GM21367 (cell line): ENCODE measurements around the gene ZNF19.

Experiments
- ATAC-seq: cut with Tn5 transposase; IDR thresholded peaks from one replicate; pipeline ENCODE4 v1.9.1; 2021; ENCODE audit not compliant: unreplicated experiment

ZNF19 gene

DNA sequence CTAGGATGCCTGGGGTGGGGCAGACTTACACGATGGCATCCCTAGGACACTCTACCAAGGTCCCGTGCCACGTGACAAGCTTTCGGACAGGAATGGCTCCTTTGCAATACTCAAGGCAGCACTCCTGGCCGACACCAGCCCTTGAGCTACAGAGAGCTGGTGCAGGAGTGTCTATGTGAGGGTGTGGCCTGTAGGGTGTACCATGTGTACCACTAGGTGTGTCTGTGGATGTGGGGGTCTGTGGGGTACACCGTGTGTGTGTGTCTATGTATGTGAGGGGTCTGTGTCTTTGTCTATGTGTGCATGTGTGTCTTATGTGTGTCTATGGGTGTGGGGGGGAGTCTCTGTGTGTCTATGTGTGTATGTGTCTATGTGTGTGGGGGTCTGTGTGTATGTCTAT lies 45.4 kb downstream of the ZNF19 start:
- no peak for ATAC-seq

DNA sequence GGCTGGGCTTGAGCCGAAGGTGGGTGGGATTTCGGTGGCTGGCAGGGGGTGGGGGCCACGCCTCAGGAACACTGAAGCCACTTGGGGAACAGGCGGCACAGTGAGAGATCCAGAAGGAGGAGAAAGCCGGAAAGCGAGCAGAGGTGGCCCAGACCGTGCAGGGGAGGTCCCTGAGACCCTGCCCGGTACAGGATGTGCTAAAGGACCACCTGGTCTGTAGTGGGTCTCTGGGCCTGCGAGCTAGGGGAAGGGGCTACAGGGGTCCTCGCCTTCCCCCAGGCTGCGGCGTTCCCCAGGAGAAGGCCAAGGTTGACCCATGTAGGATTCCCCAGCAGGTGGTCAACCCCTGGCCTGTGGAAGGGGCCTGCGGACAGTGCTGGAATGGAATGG lies 47.1 kb downstream of the ZNF19 start, which contains the start of gene TLE7:
TSS of gene TLE7 (minus strand) at position 4 of the 390 bp plus-strand sequence. CDS start 8,730 bp downstream, outside the sequence.
- no peak for ATAC-seq

DNA sequence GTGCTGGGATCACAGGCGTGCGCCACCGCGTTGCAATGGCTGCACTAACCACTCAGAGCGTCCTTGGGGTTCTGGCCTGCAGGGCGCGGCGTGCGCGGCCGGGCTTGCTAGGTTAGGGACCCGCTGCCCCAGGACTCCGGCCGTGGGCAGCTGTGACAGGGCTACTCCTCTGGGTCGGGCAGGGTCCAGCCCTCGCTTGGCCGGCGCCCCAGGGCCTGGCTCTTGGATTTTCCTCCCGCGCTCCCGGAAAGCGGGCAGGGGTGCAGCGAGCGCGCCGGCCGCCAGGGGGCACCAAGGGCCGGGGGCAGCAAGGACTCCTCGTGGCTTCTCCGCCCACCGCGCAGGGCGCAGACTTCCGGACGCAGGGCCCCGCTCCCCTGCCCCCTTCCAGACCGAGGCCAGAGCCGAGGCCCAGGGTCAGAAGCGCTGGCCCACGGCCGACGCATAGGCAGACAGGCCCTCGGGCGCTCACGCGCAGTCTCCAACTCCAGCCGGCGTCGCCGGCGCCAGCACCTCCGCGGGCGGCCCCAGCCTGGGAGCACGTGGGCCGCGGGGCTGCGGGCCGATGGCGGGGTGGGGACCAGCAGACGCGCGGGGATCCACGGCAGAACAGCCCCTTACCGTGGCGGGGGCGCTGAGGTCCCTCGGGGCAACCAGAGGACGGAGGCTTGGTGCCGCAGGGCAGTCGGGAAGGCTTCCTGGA lies 47.6 kb downstream of the ZNF19 start:
- ATAC-seq: no peak

DNA sequence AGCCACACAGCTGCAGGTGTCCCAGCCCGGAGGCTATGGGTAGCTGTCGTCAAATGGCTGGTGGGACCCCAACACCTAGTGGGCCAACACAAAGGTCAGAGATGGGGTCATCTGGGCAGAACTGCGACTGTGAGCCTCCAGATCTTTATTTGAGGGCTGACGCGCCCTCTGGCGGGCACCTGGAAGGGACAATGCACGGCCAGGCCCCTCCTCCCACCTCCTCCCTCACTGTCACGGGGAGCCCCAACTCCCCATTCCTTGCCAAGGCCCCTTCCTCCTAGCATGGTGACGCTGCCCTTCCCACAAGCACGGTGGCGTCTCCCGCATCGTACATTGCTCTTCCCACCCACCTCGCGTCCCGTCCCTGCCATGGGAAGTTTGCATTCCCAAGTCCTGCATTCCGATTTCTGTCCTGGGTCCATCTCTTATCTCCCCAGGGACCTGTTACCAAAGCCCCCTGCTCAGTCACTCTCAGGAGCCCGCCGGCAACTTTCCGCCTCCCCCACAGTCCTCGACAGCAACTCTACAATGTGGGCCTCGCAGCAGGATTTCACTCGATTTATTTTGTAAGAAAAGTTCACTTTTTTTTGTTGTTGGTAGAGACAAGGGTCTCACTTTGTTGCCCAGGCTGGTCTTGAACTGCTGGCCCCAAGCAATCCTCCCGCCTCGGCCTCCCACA lies 48.3 kb downstream of the ZNF19 start:
- ATAC-seq: no peak

DNA sequence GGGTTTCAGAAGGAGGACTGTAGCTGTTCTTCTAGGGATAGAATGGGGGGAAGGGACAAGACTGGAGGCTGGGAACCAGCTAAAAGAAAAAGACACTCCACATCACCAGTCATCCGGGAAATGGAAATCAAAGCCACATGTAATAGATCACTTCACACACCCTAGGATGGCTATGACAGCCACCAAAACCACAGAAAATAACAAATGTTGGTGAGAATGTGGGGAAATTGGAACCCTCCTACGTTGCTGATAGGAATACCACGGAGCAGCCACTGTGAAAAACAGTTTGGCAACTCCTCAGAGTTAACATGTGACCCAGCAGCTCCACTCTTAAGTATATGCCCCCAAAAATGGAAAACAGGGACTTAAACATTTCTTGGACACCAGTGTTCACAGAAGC lies 49.6 kb downstream of the ZNF19 start:
- ATAC-seq: no peak

DNA sequence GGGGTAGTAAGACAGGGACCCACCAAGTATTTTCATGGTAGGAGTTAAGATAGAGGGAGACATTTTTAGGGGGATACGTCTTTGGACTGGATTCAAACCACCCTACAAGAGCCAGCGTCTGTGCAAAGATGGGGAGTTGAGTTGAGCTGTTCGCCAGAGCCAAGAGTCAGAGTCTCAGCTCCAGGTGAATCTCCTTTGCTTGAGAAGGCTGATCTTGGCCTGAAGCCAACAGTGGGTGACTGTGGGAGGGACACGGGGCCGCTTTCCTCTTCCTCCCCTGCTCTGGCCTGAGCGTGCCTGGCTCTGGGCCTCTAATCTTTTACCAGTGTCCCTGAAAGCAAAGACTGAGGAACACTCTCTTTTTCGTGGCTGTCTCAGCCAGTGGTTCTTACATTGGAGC lies 52.7 kb downstream of the ZNF19 start:
- ATAC-seq: no peak

DNA sequence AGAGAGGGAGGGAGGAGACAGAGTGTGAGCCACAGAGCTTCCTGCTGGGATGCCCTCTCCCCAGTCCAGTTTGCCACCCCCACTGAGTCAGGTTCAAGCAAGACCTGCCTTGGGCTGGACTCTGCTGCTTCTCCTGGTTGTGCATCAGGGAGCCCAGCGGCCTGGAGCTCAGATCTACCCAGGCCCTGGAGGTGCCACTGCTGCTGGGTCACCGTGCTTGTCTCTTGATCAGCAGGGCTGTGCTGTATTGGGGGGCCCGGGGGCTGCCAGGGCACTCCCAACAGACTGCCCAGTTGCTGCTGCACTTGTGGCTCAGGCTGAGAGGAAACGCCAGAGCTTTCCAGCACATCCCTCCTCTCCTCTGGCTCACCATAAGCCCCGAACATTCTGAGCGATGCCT lies 56.2 kb downstream of the ZNF19 start:
- ATAC-seq: no peak

DNA sequence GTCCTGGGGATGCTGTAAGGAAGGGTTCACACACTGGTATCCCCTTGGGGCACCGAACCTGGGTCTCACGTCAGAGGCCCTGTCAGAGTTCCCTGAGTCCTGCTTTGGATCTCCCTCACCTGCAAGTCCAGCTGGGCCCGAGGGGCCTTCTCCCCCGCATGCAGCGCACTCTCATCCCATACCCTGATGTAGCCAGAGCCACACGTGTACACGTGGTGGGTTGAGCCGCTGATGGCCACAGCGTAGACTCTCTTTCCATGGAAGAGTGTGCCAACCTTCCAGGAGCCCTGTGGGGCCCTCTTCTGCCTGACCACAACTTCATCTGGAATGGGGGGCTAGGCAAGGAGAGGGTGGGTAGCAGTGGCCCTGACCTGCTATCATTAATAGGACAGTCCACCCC lies 57.1 kb downstream of the ZNF19 start:
- ATAC-seq: no peak

DNA sequence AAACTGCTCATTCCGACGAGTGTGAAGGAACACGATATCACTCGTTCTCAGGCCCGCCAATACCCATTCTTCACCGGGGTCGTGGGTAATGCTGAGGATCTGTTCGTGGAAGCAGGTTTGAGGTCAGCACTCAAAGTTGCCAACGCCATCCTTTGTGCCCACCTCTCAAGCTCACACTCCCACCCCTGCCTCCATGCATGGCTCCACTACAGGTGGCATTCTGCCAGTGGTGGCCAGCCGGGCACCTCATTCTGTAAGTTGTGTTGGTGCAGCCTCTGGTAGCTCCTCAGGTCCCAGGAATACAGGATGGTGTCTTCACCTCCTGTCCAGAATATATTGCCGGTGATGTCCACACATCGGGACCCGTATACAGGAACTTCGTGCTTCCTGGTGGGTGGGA lies 57.9 kb downstream of the ZNF19 start:
- ATAC-seq: no peak

DNA sequence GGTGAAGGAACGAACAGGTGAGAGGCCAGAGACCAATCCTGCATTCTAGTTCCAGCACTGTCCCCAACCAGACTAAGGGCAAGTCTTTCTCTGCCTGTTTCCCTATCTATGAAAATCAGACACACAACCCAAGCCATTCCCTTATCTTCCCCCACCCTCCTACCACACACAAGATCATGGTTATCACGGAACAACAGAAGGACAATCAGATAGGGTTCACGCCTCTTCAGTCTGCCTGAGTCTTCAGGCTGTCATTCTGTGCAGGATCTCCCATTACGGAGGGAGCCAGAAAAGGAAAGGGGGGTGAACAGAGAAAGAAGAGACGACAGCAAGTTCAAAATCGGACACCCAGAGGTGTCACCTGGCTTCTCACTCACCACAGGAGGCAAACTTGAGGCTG lies 58.4 kb downstream of the ZNF19 start:
- ATAC-seq: no peak

DNA sequence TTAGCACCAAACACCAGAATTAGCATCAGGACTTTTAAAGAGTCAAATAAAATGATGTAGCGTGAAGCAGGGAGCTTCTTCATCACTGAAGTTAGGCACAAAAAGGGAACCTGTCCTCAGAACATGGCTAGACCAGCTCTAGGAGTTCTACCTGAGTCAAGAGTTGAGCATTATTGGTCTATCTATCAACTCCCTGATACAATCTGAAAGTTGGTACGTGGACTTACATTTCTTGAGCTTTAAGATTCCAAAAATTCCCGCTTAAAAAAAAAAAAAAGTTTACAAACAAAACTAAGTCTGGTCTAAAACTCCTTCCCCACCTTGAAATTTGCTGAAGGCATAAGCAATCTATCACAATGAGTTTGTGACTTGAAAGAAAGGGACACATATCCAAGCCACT lies 59.5 kb downstream of the ZNF19 start:
- no peak for ATAC-seq

DNA sequence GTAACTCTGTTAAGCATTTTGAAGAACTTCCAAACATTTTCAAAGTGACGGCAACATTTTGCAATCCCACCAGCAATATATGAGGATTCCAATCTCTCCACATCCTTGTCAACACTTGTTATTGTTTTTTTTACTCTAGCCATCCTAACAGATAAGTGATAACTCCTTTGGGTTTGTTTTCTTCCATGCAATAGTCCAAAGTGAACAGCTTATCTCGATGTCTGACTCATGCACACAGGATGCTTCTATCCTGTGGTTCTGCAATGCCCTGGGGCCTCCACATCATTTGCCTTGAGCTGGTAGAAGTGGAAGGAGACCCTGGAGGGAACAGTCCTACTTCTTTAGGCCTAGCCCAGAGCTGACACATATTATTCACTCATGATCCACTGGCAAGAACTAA lies 60.2 kb downstream of the ZNF19 start:
- no peak for ATAC-seq

DNA sequence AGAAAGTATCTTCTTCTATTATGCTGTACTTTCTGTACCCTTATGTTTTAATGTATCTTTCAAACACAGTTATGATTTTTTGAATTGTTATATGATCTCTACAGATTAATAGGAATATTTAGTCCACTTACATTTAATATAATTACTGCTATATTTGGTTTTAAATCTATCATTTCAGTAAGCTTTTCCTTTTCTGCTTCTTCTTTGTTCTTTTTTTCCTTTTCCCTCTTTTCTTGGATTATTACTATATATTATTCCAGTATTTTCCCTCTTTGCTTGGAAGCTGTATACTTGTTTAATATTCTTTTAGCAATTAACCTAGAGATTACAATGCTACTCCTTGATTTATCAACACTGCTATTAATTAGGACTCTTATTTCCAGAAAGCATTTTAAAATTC lies 60.7 kb downstream of the ZNF19 start:
- ATAC-seq: no peak

DNA sequence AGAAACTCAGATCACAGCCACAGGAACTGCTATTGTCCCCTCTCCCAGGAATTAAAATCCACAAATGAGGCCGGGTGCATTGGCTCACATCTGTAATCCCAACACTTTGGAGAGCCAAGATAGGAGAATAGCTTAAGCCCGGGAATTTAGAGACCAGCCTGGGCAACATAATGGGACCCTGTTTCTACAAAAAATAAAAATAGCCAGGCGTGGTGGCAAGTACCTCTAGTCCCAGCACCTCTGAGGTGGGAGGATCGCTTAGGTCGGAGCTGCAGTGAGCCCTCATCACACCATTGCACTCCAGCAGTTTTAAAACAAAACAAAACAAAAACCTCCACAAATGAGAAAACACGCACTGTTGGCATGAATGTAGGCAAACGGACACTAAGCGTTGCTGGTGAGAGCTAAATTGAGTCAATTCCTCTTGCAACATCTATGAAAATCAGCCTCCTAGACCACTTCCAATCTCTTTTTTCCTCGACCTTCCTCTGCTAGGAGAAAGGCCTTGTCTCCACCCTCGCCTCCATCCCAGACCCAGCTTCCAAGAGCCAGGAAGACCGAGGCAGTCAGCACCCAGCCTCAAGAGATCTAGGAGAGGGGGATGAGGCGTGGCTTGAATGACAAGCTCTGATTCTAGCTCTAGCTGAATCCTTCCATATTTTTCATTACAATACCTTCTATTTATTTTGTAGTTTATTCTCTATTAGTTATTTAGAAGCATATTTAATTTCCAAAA lies 62.1 kb downstream of the ZNF19 start:
- ATAC-seq: no peak

DNA sequence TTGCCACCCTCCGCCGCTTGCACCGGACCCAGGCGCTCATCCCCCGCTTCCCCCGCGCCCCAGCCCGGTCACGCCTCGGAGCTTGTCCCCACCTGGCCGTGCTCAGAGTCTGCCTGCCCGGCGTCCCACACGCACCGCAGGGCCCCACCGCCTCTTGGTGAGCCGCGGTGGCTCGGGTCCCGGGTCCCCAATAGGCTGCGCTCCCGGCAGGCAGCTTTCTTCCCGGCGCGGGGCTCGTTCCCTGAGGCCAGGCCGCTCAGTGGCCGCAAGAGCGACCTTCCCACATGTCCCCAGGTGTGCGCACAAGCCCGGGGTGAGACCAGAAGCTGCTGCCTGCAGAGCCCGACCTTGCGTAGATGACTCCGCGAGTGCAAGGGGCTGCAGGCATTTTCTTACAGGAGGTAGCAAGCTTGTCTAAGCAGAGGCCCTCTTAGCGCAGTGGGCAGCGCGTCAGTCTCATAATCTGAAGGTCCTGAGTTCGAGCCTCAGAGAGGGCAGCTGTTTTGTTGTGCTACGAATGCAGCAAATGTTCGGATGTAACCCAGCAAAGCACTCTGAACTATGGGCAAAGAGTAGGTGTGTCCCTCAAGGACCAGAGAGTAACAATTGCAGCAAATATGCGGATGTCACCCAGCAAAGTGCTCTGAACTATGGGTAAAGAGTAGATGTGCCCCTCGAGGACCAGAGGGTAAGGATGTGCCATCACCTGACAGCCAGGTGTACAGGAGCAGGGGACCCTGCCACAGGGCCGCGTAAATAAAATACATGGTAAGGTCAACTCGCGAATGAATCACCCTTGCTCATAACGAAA lies 62.9 kb downstream of the ZNF19 start:
- no peak for ATAC-seq

DNA sequence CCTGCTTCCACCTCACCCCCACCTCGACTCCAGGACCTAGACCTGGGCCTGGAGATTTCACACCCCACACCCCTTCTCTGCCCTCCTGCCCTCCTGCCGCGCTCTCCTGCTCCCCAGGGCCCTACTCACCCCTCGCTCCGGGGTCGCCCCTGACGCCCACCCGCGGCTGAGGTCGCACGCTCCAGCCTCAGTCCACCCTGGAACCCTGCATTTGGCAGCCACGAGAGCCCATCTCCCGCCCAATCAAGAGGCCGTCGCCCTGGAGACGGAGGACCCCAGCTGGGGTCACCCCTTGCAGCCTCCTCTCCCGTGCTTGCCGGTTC lies 63.4 kb downstream of the ZNF19 start:
- no peak for ATAC-seq

DNA sequence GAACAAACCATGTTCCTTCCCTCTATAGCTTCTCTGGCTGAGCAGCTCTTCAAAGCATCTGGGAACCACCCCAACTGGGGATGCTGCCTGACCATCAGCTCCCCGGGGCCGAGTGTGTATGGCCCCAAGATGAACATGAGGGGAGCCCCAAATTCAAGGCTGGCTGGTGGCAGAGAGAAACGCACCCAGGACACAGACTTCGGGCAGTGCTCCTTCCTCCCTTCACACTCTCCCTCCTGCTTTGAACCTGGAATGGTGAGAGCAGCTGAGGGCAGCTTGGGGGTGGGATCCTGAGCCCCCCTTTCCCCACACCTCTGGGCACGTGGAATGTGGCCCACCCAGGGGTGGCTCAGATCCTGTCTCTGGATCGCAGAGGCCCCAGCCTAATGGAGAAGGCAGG lies 64.5 kb downstream of the ZNF19 start:
- no peak for ATAC-seq

DNA sequence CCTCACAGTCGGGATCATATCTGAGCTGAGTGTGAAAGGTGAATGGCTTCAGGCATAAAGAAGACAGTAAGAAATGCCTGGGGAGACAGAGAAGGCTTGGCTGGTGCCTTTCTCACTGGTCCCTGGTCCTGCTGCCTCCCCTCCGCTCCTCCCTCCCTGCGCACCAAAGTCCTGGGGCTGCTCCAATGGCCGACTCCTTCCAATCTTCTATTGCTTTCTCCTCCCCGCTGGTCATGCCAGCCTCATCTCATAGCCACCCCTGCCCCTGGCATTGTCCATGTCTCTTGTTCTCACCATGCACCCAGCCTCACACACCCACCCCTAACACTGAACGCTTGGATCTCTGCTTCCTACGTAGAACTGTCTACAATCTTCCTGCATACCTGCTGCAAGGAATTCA lies 65.3 kb downstream of the ZNF19 start:
- ATAC-seq: no peak
